ENCODE measurements around the gene IKBKE. TPM values are rescaled to one million over a fixed set of nuclear protein-coding genes. Genes with fewer than 3 reads are reported as not detected.

IKBKE gene
- total RNA-seq, 1 donor: 18.8 TPM

- H3K4me2 ChIP-seq (ENCODE audit: insufficient read depth, low read length): no peak overlapping the region
- peaks cover 14% of the 10 kb centered on the region for H3K36me3 ChIP-seq (ENCODE audit: insufficient read depth, low read length)
- peaks cover 11% of the 10 kb centered on the region for H3K79me2 ChIP-seq (ENCODE audit: insufficient read depth, low read length)
- H2AFZ ChIP-seq (ENCODE audit: low read length): no peak overlapping the region
- no peak overlapping the region for H3K4me3 ChIP-seq (ENCODE audit: insufficient read depth, low read length)
- H3K27me3 ChIP-seq (ENCODE audit: insufficient read depth, low read length): no peaks in the 10 kb centered on the region
- TF ChIP-seq CTCF (IDR thresholded peaks at IDR 0.05; ENCODE audit: extremely low read depth, low read depth, low read length): no peak
- H3K4me1 ChIP-seq (ENCODE audit: insufficient read depth, low read length): peaks cover 45% of the 10 kb centered on the region
- no peak for DNase-seq (ENCODE audit: insufficient read length, low spot score, missing footprints)
- H4K20me1 ChIP-seq (ENCODE audit: insufficient read depth, low read length): peaks cover 4% of the 10 kb centered on the region
- H3K27ac ChIP-seq (ENCODE audit: low read depth, low read length): no peak overlapping the region
- no peaks in the 10 kb centered on the region for H3K9me3 ChIP-seq (ENCODE audit: low read depth, low read length)
These were observed 1.7 kb upstream of the IKBKE start for GRCh38 chr1:206468571-206468970.

- no peaks in the 10 kb centered on the region for H3K9me3 ChIP-seq (ENCODE audit: low read depth, low read length)
- H3K4me2 ChIP-seq (ENCODE audit: insufficient read depth, low read length): peak overlapping the region; percentile 93
- peak overlapping the region; percentile 87 for H3K27ac ChIP-seq (ENCODE audit: low read depth, low read length)
- peak overlapping the region; percentile 88 for H2AFZ ChIP-seq (ENCODE audit: low read length)
- peaks cover 10% of the 10 kb centered on the region for H3K36me3 ChIP-seq (ENCODE audit: insufficient read depth, low read length)
- H3K4me1 ChIP-seq (ENCODE audit: insufficient read depth, low read length): peaks cover 41% of the 10 kb centered on the region
- DNase-seq (ENCODE audit: insufficient read length, low spot score, missing footprints): no peak
- no peaks in the 10 kb centered on the region for H3K27me3 ChIP-seq (ENCODE audit: insufficient read depth, low read length)
- TF ChIP-seq CTCF (IDR thresholded peaks at IDR 0.05; ENCODE audit: extremely low read depth, low read depth, low read length): no peak
- H3K4me3 ChIP-seq (ENCODE audit: insufficient read depth, low read length): peak overlapping the region; percentile 95
- H3K79me2 ChIP-seq (ENCODE audit: insufficient read depth, low read length): peaks cover 11% of the 10 kb centered on the region
- peaks cover 4% of the 10 kb centered on the region for H4K20me1 ChIP-seq (ENCODE audit: insufficient read depth, low read length)
These were observed 804 bp upstream of the IKBKE start for GRCh38 chr1:206469411-206469932.

GRCh38 chr1:206470692-206471414 lies 577 bp downstream of the IKBKE start:
- Histone ChIP-seq H3K9me3 (ENCODE audit: low read depth, low read length) (no peaks in the 10 kb centered on the region), H3K4me2 (ENCODE audit: insufficient read depth, low read length) (peak overlapping the region; percentile 93), H3K27ac (ENCODE audit: low read depth, low read length) (peak overlapping the region; percentile 87), H3K4me3 (ENCODE audit: insufficient read depth, low read length) (peak overlapping the region; percentile 95), H3K27me3 (ENCODE audit: insufficient read depth, low read length) (no peaks in the 10 kb centered on the region), H3K4me1 (ENCODE audit: insufficient read depth, low read length) (peaks cover 32% of the 10 kb centered on the region), H4K20me1 (ENCODE audit: insufficient read depth, low read length) (peaks cover 4% of the 10 kb centered on the region), H3K36me3 (ENCODE audit: insufficient read depth, low read length) (peaks cover 16% of the 10 kb centered on the region), H3K79me2 (ENCODE audit: insufficient read depth, low read length) (peaks cover 11% of the 10 kb centered on the region), H2AFZ (ENCODE audit: low read length) (peak overlapping the region; percentile 88)
- DNase-seq (ENCODE audit: insufficient read length, low spot score, missing footprints): peak; percentile 95
- TF ChIP-seq CTCF (IDR thresholded peaks at IDR 0.05; ENCODE audit: extremely low read depth, low read depth, low read length): no peak

GRCh38 chr1:206471415-206471801 lies 1.1 kb downstream of the IKBKE start:
- Histone ChIP-seq H3K4me1 (ENCODE audit: insufficient read depth, low read length) (peaks cover 32% of the 10 kb centered on the region), H3K27ac (ENCODE audit: low read depth, low read length) (peak overlapping the region; percentile 87), H3K79me2 (ENCODE audit: insufficient read depth, low read length) (peaks cover 11% of the 10 kb centered on the region), H3K4me3 (ENCODE audit: insufficient read depth, low read length) (peak overlapping the region; percentile 95), H3K4me2 (ENCODE audit: insufficient read depth, low read length) (peak overlapping the region; percentile 93), H2AFZ (ENCODE audit: low read length) (no peak overlapping the region), H3K36me3 (ENCODE audit: insufficient read depth, low read length) (peaks cover 19% of the 10 kb centered on the region), H4K20me1 (ENCODE audit: insufficient read depth, low read length) (peaks cover 4% of the 10 kb centered on the region), H3K27me3 (ENCODE audit: insufficient read depth, low read length) (no peaks in the 10 kb centered on the region), H3K9me3 (ENCODE audit: low read depth, low read length) (no peaks in the 10 kb centered on the region)
- no peak for TF ChIP-seq CTCF (IDR thresholded peaks at IDR 0.05; ENCODE audit: extremely low read depth, low read depth, low read length)
- DNase-seq (ENCODE audit: insufficient read length, low spot score, missing footprints): peak; percentile 72
